ENCODE results near the gene CYP4Z1.
"Not testable (repeated sequence)": the region's sequence is repeated elsewhere in the genome, so short reads cannot be mapped to it uniquely, and the experiment has no call there.

GRCh38 chr1:47146495-47146894 lies 79.5 kb downstream of the CYP4Z1 start:
- not testable (repeated sequence) for TF ChIP-seq EZH2 (IDR thresholded peaks at IDR 0.05; ENCODE audit: borderline replicate concordance, low read depth, low read length, severe bottlenecking); CTCF (IDR thresholded peaks at IDR 0.05; ENCODE audit: borderline replicate concordance, extremely low read depth, low read length, poor library complexity, severe bottlenecking)

Measured in DND-41 (cell line).